ENCODE data around the gene CD33. TPM values are rescaled to one million over a fixed set of nuclear protein-coding genes. Genes with fewer than 3 reads are reported as not detected.

Gene CD33

GRCh38 chr19:51277112-51277511 lies 52.2 kb downstream of the CD33 start:
- Histone ChIP-seq H3K27ac (replicated peaks) (no peak overlapping the region), H3K4me3 (replicated peaks; ENCODE audit: insufficient read depth, low read length) (no peak overlapping the region), H3K27me3 (ENCODE audit: insufficient read depth, poor library complexity, severe bottlenecking) (no peaks in the 10 kb centered on the region)
- DNase-seq (ENCODE audit: low read depth in 1 of 2, low spot score in 1 of 2): no peak
- TF ChIP-seq SPI1 (IDR thresholded peaks at IDR 0.05; ENCODE audit: borderline replicate concordance, low read depth): no peak
- TF ChIP-seq POLR2AphosphoS5 (IDR thresholded peaks at IDR 0.05; ENCODE audit: low read depth): no peak
- no peak for TF ChIP-seq GABPA (IDR thresholded peaks at IDR 0.05; ENCODE audit: low read depth)
- TF ChIP-seq REST (IDR thresholded peaks at IDR 0.05; ENCODE audit: insufficient replicate concordance, low read depth): no peak
- no peak for TF ChIP-seq CTCF (IDR thresholded peaks at IDR 0.05; ENCODE audit: insufficient read depth, low read length)

- DNase-seq (ENCODE audit: low read depth in 1 of 2, low spot score in 1 of 2): no peak
- no peak overlapping the region for H3K27ac ChIP-seq (replicated peaks)
- peaks cover 3% of the 10 kb centered on the region for H3K27me3 ChIP-seq (ENCODE audit: insufficient read depth, poor library complexity, severe bottlenecking)
- no peak overlapping the region for H3K4me3 ChIP-seq (replicated peaks; ENCODE audit: insufficient read depth, low read length)
- no peak for TF ChIP-seq REST (IDR thresholded peaks at IDR 0.05; ENCODE audit: insufficient replicate concordance, low read depth)
- no peak for TF ChIP-seq CTCF (IDR thresholded peaks at IDR 0.05; ENCODE audit: insufficient read depth, low read length)
- no peak for TF ChIP-seq POLR2AphosphoS5 (IDR thresholded peaks at IDR 0.05; ENCODE audit: low read depth)
- no peak for TF ChIP-seq SPI1 (IDR thresholded peaks at IDR 0.05; ENCODE audit: borderline replicate concordance, low read depth)
- no peak for TF ChIP-seq GABPA (IDR thresholded peaks at IDR 0.05; ENCODE audit: low read depth)
Measured at GRCh38 chr19:51282335-51282734, 57.5 kb downstream of the CD33 start.

GRCh38 chr19:51285682-51286081 lies 60.8 kb downstream of the CD33 start:
- no peak overlapping the region for H3K4me3 ChIP-seq (replicated peaks; ENCODE audit: insufficient read depth, low read length)
- H3K27ac ChIP-seq (replicated peaks): no peak overlapping the region
- no peak for DNase-seq (ENCODE audit: low read depth in 1 of 2, low spot score in 1 of 2)
- TF ChIP-seq SPI1 (IDR thresholded peaks at IDR 0.05; ENCODE audit: borderline replicate concordance, low read depth) (no peak), POLR2AphosphoS5 (IDR thresholded peaks at IDR 0.05; ENCODE audit: low read depth) (no peak), REST (IDR thresholded peaks at IDR 0.05; ENCODE audit: insufficient replicate concordance, low read depth) (no peak), GABPA (IDR thresholded peaks at IDR 0.05; ENCODE audit: low read depth) (no peak), CTCF (IDR thresholded peaks at IDR 0.05; ENCODE audit: insufficient read depth, low read length) (no peak)
- H3K27me3 ChIP-seq (ENCODE audit: insufficient read depth, poor library complexity, severe bottlenecking): peaks cover 3% of the 10 kb centered on the region

Small RNA genes lying within 50 kb of the gene (microRNA-seq; reads per million reads assigned to microRNA genes)
- not detected for gene MIR8074

Data from HL-60 (cell line).